OCI-LY7 (cell line): Measurements from ENCODE around the gene PIGC. TPM values are rescaled to one million over a fixed set of nuclear protein-coding genes. Genes with fewer than 3 reads are reported as not detected.

Experiments
- BruUV-seq: library from RNA; stranded (reverse); fragments of 400-500 nt; replicated peaks from 2 replicates; lab custom pipeline; 2021; lab: Mats Ljungman, UMichigan
- CTCF ChIA-PET: fragments of 300-600 bp; sonication (Branson Sonifier 250); formaldehyde crosslinking; loops from one replicate; lab custom pipeline; 2022; ENCODE audit warnings: antibody characterized with exemption; ENCODE audit not compliant: unreplicated experiment; lab: Charles Lee
- POLR2A ChIA-PET: fragments of 300-600 bp; sonication (Branson Sonifier 250); formaldehyde crosslinking; loops from one replicate; lab custom pipeline; 2022; ENCODE audit warnings: antibody characterized with exemption; lab: Charles Lee
- DNase-seq: peaks from one replicate; pipeline ENCODE4 v3.0.0-alpha.2; 2015; ENCODE audit warnings: low spot score
- H2AFZ ChIP-seq: fragments of 200-600 bp; sonication (generic), shearing (Covaris generic); 2 replicates; pipeline ENCODE4 v1.6.1; 2014; ENCODE audit warnings: mild to moderate bottlenecking, antibody characterized with exemption, low read length, moderate library complexity
- H3K27ac ChIP-seq: fragments of 200-600 bp; sonication (generic); 2 replicates; pipeline ENCODE4 v1.5.1; 2014; ENCODE audit warnings: mixed run types, low read depth, mild to moderate bottlenecking, moderate library complexity, low read length, inconsistent platforms; ENCODE audit not compliant: poor library complexity, severe bottlenecking
- H3K36me3 ChIP-seq: fragments of 200-600 bp; sonication (generic); 2 replicates; pipeline ENCODE4 v1.6.1; 2014; ENCODE audit warnings: mild to moderate bottlenecking, antibody characterized with exemption, low read length, moderate library complexity, mixed read lengths; ENCODE audit not compliant: insufficient read depth
- H3K4me1 ChIP-seq: fragments of 200-600 bp; sonication (generic); 2 replicates; pipeline ENCODE4 v1.5.1; 2014; ENCODE audit warnings: mild to moderate bottlenecking, low read length; ENCODE audit not compliant: insufficient read depth, poor library complexity, severe bottlenecking
- H3K4me2 ChIP-seq: fragments of 200-600 bp; sonication (generic); 2 replicates; pipeline ENCODE4 v1.6.1; 2014; ENCODE audit warnings: mild to moderate bottlenecking, low read length
- H3K4me3 ChIP-seq: fragments of 200-600 bp; sonication (generic); 2 replicates; pipeline ENCODE4 v1.5.1; 2014; ENCODE audit warnings: mild to moderate bottlenecking, low read depth, low read length; ENCODE audit not compliant: poor library complexity, severe bottlenecking
- H3K79me2 ChIP-seq: fragments of 200-600 bp; sonication (generic); 2 replicates; pipeline ENCODE4 v1.6.1; 2016; ENCODE audit warnings: low read depth, mild to moderate bottlenecking, low read length, moderate library complexity, mixed read lengths; ENCODE audit not compliant: insufficient read depth
- H3K9me2 ChIP-seq: fragments of 200-600 bp; sonication (generic); 2 replicates; pipeline ENCODE4 v1.6.1; 2016; ENCODE audit warnings: mild to moderate bottlenecking, low read length, mixed read lengths; ENCODE audit not compliant: insufficient read depth
- H3K9me3 ChIP-seq: fragments of 200-600 bp; sonication (generic); 2 replicates; pipeline ENCODE4 v1.6.1; 2014; ENCODE audit warnings: mild to moderate bottlenecking, mixed run types, low read length, mixed read lengths
- H4K20me1 ChIP-seq: fragments of 200-600 bp; sonication (generic); 2 replicates; pipeline ENCODE4 v1.6.1; 2014; ENCODE audit warnings: mild to moderate bottlenecking, antibody characterized with exemption, low read length, moderate library complexity, mixed read lengths; ENCODE audit not compliant: insufficient read depth
- CTCF ChIP-seq: fragments of 200-600 bp; sonication (generic); conservative IDR thresholded peaks from 2 replicates; pipeline ENCODE4 v1.5.1; 2014; ENCODE audit warnings: mild to moderate bottlenecking, antibody characterized with exemption, low read length, moderate library complexity, mixed read lengths
- EZH2phosphoT487 ChIP-seq: fragments of 200-600 bp; sonication (generic); IDR thresholded peaks from 2 replicates; pipeline ENCODE4 v1.6.1; 2018; ENCODE audit warnings: low read depth, borderline replicate concordance, mild to moderate bottlenecking, mixed run types, antibody characterized with exemption, low read length, moderate library complexity, mixed read lengths
- intact Hi-C: fragments of 100-400 bp; cut with micrococcal nuclease; formaldehyde crosslinking; loops from one replicate; pipeline ENCODE4 v1.10.0; 2022; ENCODE audit not compliant: unreplicated experiment
- total RNA-seq, 2 experiments: library from RNA; depleted of rRNA in 1 of 2; stranded (reverse); fragments of >200 nt in 1 of 2; shearing (Covaris generic) in 1 of 2; gene quantifications; 2 replicates each; pipeline ENCODE4 v1.2.3, GENCODE V29; 2014 to 2022

The PIGC gene
- total RNA-seq, 2 experiments from 2014 or later, result 15.4 to 18.4 TPM

DNA sequence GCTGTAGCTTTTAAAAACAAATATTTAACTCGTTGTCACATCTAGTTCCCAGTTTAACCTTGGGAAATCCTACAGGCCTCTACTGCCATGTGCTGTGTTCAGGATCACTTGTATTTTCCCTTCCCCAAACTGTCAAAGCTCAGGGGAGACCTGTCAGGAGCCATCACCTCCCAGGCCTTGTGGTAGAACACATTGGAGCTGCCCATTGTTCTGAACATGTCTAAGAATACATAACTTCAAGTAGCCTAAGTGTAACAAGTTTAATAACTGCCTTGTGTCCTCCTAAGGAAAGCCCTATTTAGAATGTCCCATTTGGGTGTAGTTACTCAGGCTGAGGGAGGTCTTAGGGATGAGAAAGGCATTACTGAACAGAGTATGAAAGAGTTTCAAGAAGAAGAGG lies 28.6 kb upstream of the PIGC start:
- H3K9me2 ChIP-seq, result peaks cover 3% of the 10 kb centered on the region; the same call in 1 of the 2 replicates
- H2AFZ ChIP-seq, result no peak overlapping the region
- no peak overlapping the region for H3K4me3 ChIP-seq
- no peak overlapping the region for H3K27ac ChIP-seq
- intact Hi-C loops, result no loop called here
- no peaks in the 10 kb centered on the region for H3K36me3 ChIP-seq
- CTCF ChIA-PET, result interaction anchor here (1.1 kb wide), 1 partner anchor 247 kb away, joined by 3 read pairs; no protein-coding TSS in a partner anchor
- H3K9me3 ChIP-seq, result no peaks in the 10 kb centered on the region
- H3K4me1 ChIP-seq, result no peaks in the 10 kb centered on the region
- no TSS peak for BruUV-seq
- no peaks in the 10 kb centered on the region for H3K79me2 ChIP-seq
- H4K20me1 ChIP-seq, result no peaks in the 10 kb centered on the region
- POLR2A ChIA-PET, result interaction anchor here (0.6 kb wide), 1 partner anchor 274 kb away, joined by 3 read pairs; no protein-coding TSS in a partner anchor
- no peak for TF ChIP-seq EZH2phosphoT487
- no peak for TF ChIP-seq CTCF
- DNase-seq, result no peak
- H3K4me2 ChIP-seq, result no peak overlapping the region

DNA sequence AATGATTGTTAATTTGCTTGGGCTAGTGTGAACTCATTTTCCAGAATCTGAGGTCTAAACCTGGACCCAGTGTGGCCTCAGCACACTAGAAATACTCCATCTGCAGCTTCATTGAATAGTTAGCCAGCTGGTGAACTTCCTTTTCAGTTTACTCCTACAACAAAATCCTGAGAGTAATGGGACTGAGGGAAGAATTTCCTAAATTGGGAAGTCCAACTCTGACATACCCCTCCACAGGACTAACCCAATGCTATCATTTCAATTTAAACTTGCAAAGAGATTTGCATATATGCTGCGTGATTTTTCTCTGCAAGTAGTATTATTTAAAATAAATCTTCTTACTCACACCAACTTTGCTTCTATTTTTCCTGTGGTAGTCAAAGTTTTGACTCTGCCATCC lies 27.8 kb upstream of the PIGC start:
- no peaks in the 10 kb centered on the region for H3K9me3 ChIP-seq
- no peak overlapping the region for H3K4me2 ChIP-seq
- H4K20me1 ChIP-seq, result no peaks in the 10 kb centered on the region
- POLR2A ChIA-PET, result no interaction called here
- H3K4me3 ChIP-seq, result no peak overlapping the region
- no peak overlapping the region for H3K27ac ChIP-seq
- no peak for DNase-seq
- CTCF ChIA-PET, result no interaction called here
- H3K79me2 ChIP-seq, result no peaks in the 10 kb centered on the region
- H3K9me2 ChIP-seq, result no peaks in the 10 kb centered on the region
- no TSS peak for BruUV-seq
- H3K36me3 ChIP-seq, result no peaks in the 10 kb centered on the region
- intact Hi-C loops, result no loop called here
- no peak for TF ChIP-seq CTCF
- no peak overlapping the region for H2AFZ ChIP-seq
- no peaks in the 10 kb centered on the region for H3K4me1 ChIP-seq

DNA sequence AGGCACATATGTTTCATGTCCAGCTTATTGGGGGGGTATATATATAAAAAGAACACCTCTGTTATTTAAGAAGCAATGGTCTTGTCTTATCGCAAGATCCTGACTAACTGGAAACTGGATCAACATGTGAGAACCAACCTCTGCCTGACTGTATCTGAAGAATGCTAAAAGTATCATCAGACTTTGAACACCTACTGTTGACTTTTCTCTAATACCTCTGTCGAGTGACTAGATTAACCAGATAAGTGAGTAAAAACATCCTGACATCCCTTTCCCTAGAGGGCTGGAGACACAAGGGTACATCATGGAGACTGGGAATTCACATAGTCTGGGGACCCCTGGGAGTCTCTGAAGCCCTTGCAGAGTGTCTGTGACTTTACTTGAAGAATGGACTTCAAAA lies 26.3 kb upstream of the PIGC start:
- Histone ChIP-seq H2AFZ (no peak overlapping the region), H3K27ac (no peak overlapping the region), H3K4me1 (no peaks in the 10 kb centered on the region), H3K36me3 (no peaks in the 10 kb centered on the region), H3K9me3 (no peaks in the 10 kb centered on the region), H3K4me2 (no peak overlapping the region), H3K4me3 (no peak overlapping the region), H3K79me2 (no peaks in the 10 kb centered on the region), H4K20me1 (no peaks in the 10 kb centered on the region), H3K9me2 (no peaks in the 10 kb centered on the region)
- TF ChIP-seq EZH2phosphoT487, result no peak
- intact Hi-C loops, result no loop called here
- no peak for DNase-seq
- no TSS peak for BruUV-seq
- CTCF ChIA-PET, result no interaction called here
- POLR2A ChIA-PET, result interaction anchor here (0.6 kb wide), 2 partner anchors 352 to 1399 kb away, joined by 3 to 5 read pairs; no protein-coding TSS in a partner anchor
